K562 (cell line): Measurements from ENCODE around the gene MACF1. TPM values are rescaled to one million over a fixed set of nuclear protein-coding genes. Genes with fewer than 3 reads are reported as not detected.

Experiments used
- DNMT1 ChIP-seq: fragments of 450-650 bp; IDR thresholded peaks from 2 replicates; pipeline ENCODE4 v1.6.1; 2016; ENCODE audit warnings: antibody characterized with exemption, mild to moderate bottlenecking
- GTF3C2 ChIP-seq: IDR thresholded peaks from 3 replicates; pipeline ENCODE4 v1.6.1; 2011; ENCODE audit warnings: borderline replicate concordance, mild to moderate bottlenecking, moderate library complexity; ENCODE audit not compliant: insufficient read length; ENCODE audit errors: extremely low read depth
- HEY1 ChIP-seq: fragments of 250-450 bp; sonication (Bioruptor Pico); IDR thresholded peaks from 2 replicates; pipeline ENCODE4 v1.5.0; 2020; ENCODE audit warnings: mild to moderate bottlenecking, moderate library complexity, borderline replicate concordance
- ILK ChIP-seq: fragments of 450-650 bp; IDR thresholded peaks from 2 replicates; pipeline ENCODE4 v1.6.1; 2016; ENCODE audit warnings: missing genetic modification characterization, low read depth, mild to moderate bottlenecking, missing compliant biosample characterization, moderate library complexity, borderline replicate concordance
- KAT7 ChIP-seq: sonication (generic); formaldehyde crosslinking; IDR thresholded peaks from 2 replicates; pipeline ENCODE4 v1.8.0; 2022; ENCODE audit warnings: missing genetic modification reagents, mild to moderate bottlenecking, borderline replicate concordance
- PHF21A ChIP-seq: fragments of 450-650 bp; IDR thresholded peaks from 2 replicates; pipeline ENCODE4 v1.6.1; 2017; ENCODE audit warnings: low read depth, borderline replicate concordance
- RAD21 ChIP-seq, 2 experiments: fragments of 250-450 bp in 1 of 2; fragments of 450-650 bp in 1 of 2; sonication (Bioruptor Pico) in 1 of 2; formaldehyde crosslinking in 1 of 2; IDR thresholded peaks in 1 of 2; conservative IDR thresholded peaks in 1 of 2; 2 replicates each; pipeline versions ENCODE4 v1.4.0 to v1.8.0; 2020 to 2022; ENCODE audit warnings: mild to moderate bottlenecking in 2 of 2, moderate library complexity in 1 of 2
- SAP30 ChIP-seq: fragments of 200-600 bp; sonication (generic); IDR thresholded peaks from 2 replicates; pipeline ENCODE4 v1.6.1; 2012; ENCODE audit warnings: borderline replicate concordance, low read depth, mild to moderate bottlenecking, moderate library complexity, low read length, control low read depth, inconsistent platforms; ENCODE audit not compliant: insufficient read depth, poor library complexity, severe bottlenecking
- THRAP3 ChIP-seq: fragments of 450-650 bp; IDR thresholded peaks from 2 replicates; pipeline ENCODE4 v1.6.1; 2016; ENCODE audit warnings: mild to moderate bottlenecking, inconsistent platforms, borderline replicate concordance
- YBX1 ChIP-seq: fragments of 450-650 bp; IDR thresholded peaks from 2 replicates; pipeline ENCODE4 v1.7.1; 2016; ENCODE audit warnings: mild to moderate bottlenecking
- ZNF12 ChIP-seq: sonication (generic); formaldehyde crosslinking; IDR thresholded peaks from 2 replicates; pipeline ENCODE4 v1.4.0; 2020; ENCODE audit warnings: mild to moderate bottlenecking, missing genetic modification reagents
- ZNF121 ChIP-seq: sonication (generic); formaldehyde crosslinking; conservative IDR thresholded peaks from 2 replicates; pipeline ENCODE4 v1.8.0; 2022; ENCODE audit warnings: missing genetic modification reagents
- ZNF280B ChIP-seq: fragments of 250-450 bp; sonication (Bioruptor Pico); IDR thresholded peaks from 2 replicates; pipeline ENCODE4 v1.5.1; 2021; ENCODE audit warnings: mild to moderate bottlenecking
- polyA plus RNA-seq, 8 experiments: library from polyadenylated mRNA; depleted of rRNA in 4 of 8; stranded (reverse) in 5 of 8; unstranded in 3 of 8; fragments of >200 nt; fragmentation: Nextera tagmentation in 2 of 8; fragmentation: Illumina TruSeq in 1 of 8; extraction: Ambion mirVana in 2 of 8; extraction: Trizol in 1 of 8; gene quantifications; 2 replicates each; pipeline versions ENCODE4 v1.2.1 to v1.2.3, GENCODE V29; 2011 to 2014; ENCODE audit warnings: inconsistent platforms in 1 of 8, missing spikeins in 1 of 8
- total RNA-seq, 7 experiments: library from RNA; depleted of rRNA in 6 of 7; stranded (reverse); fragments of >200 nt in 6 of 7; fragmentation: Illumina TruSeq in 2 of 7; extraction: Trizol in 2 of 7; gene quantifications; 2 replicates each; pipeline versions ENCODE4 v1.2.1 to v1.2.3, GENCODE V29; 2011 to 2021; ENCODE audit warnings: low replicate concordance in 1 of 7
- TF ChIP-seq, protein P1 (sequence below), 2 experiments: fragments of 450-650 bp; formaldehyde crosslinking in 1 of 2; IDR thresholded peaks; 2 replicates each; pipeline versions ENCODE4 v1.4.0 to v1.6.1; 2014 to 2020; ENCODE audit warnings: mild to moderate bottlenecking in 2 of 2, borderline replicate concordance in 1 of 2, low read depth in 1 of 2

Gene MACF1
- total and polyA plus RNA-seq, 9 of the 15 experiments (the other 6 are each of a cell fraction or from before 2014, with no cell fraction given) = 13.2 to 232 (median 112) TPM

DNA sequence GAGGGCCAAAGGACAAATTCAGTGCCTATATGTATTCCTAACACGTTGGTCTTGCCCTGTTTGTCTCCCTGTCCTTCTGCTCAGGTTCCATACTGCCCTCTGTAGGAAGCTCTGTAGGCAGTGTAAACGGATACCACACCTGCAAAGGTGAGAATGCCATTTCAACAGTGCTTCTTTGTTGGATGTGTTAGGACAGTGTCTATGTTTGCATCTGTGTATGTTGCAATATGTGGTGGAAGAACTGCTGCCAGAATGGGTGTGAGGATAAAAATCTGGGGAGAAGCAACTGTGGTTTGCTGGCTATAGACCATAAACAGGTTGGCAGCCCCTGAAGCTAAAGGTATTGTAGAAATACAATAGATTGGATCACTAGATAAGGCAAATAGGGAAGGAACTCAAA, 173.9 kb downstream of the MACF1 start (continued):
- TF ChIP-seq RAD21 (CRISPR knock-in tag; conservative IDR thresholded peaks at IDR 0.05 in 1 of 2, IDR thresholded peaks at IDR 0.05 in 1 of 2) (peak in 1 of 2 experiments; percentile 59; a peak in 2 of 4 replicates), ZNF280B (CRISPR knock-in tag) (no peak), KAT7 (no peak), ZNF12 (CRISPR knock-in tag) (no peak), PHF21A (no peak), HEY1 (CRISPR knock-in tag) (no peak), DNMT1 (no peak), ZNF121 (no peak), GTF3C2 (no peak), THRAP3 (no peak), YBX1 (no peak), SAP30 (no peak), ILK (tag) (no peak)
- TF ChIP-seq, protein P1, sequence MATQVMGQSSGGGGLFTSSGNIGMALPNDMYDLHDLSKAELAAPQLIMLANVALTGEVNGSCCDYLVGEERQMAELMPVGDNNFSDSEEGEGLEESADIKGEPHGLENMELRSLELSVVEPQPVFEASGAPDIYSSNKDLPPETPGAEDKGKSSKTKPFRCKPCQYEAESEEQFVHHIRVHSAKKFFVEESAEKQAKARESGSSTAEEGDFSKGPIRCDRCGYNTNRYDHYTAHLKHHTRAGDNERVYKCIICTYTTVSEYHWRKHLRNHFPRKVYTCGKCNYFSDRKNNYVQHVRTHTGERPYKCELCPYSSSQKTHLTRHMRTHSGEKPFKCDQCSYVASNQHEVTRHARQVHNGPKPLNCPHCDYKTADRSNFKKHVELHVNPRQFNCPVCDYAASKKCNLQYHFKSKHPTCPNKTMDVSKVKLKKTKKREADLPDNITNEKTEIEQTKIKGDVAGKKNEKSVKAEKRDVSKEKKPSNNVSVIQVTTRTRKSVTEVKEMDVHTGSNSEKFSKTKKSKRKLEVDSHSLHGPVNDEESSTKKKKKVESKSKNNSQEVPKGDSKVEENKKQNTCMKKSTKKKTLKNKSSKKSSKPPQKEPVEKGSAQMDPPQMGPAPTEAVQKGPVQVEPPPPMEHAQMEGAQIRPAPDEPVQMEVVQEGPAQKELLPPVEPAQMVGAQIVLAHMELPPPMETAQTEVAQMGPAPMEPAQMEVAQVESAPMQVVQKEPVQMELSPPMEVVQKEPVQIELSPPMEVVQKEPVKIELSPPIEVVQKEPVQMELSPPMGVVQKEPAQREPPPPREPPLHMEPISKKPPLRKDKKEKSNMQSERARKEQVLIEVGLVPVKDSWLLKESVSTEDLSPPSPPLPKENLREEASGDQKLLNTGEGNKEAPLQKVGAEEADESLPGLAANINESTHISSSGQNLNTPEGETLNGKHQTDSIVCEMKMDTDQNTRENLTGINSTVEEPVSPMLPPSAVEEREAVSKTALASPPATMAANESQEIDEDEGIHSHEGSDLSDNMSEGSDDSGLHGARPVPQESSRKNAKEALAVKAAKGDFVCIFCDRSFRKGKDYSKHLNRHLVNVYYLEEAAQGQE (IDR thresholded peaks at IDR 0.05; ENCODE audit: borderline replicate concordance) = peak; percentile 22; the same call in 1 of the 2 replicates
- TF ChIP-seq, protein P1 (CRISPR knock-in tag; IDR thresholded peaks at IDR 0.05; ENCODE audit: low read depth) = no peak
